Measurements from ENCODE around the gene SPINK9.

DNA sequence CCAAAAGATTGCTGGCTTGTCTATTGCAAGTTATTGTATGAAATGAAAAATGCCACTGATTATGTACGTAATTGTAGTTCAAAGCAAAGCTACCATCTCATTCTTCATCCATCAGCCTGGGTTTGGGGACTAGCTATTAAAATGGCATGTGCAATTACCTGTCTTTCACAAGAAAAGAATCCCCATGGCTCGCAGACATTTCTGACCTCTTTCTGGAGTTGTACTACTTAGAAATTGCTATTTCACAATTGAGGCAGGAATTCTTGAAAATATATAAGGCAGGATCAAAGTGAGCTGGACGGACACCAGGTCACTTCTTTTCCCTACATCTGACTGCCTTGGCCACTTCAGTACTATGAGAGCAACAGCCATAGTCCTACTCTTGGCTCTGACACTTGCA, at the start of gene SPINK9:
- TF ChIP-seq ZSCAN30 (tag by site-specific recombination; IDR thresholded peaks at IDR 0.05) (no peak), ZNF629 (tag by site-specific recombination; IDR thresholded peaks at IDR 0.05) (no peak), ZNF501 (tag by site-specific recombination; IDR thresholded peaks at IDR 0.05) (no peak), YY1 (tag by site-specific recombination; IDR thresholded peaks at IDR 0.05) (no peak), ZNF843 (tag by site-specific recombination; IDR thresholded peaks at IDR 0.05) (no peak), ZNF292 (tag by site-specific recombination; IDR thresholded peaks at IDR 0.05; ENCODE audit: borderline replicate concordance, low read depth) (no peak), ZNF830 (tag by site-specific recombination; IDR thresholded peaks at IDR 0.05; ENCODE audit: low read depth) (no peak)
- TF ChIP-seq, protein P1, sequence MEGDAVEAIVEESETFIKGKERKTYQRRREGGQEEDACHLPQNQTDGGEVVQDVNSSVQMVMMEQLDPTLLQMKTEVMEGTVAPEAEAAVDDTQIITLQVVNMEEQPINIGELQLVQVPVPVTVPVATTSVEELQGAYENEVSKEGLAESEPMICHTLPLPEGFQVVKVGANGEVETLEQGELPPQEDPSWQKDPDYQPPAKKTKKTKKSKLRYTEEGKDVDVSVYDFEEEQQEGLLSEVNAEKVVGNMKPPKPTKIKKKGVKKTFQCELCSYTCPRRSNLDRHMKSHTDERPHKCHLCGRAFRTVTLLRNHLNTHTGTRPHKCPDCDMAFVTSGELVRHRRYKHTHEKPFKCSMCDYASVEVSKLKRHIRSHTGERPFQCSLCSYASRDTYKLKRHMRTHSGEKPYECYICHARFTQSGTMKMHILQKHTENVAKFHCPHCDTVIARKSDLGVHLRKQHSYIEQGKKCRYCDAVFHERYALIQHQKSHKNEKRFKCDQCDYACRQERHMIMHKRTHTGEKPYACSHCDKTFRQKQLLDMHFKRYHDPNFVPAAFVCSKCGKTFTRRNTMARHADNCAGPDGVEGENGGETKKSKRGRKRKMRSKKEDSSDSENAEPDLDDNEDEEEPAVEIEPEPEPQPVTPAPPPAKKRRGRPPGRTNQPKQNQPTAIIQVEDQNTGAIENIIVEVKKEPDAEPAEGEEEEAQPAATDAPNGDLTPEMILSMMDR (tag by site-specific recombination; IDR thresholded peaks at IDR 0.05) = no peak
- TF ChIP-seq, protein P2, sequence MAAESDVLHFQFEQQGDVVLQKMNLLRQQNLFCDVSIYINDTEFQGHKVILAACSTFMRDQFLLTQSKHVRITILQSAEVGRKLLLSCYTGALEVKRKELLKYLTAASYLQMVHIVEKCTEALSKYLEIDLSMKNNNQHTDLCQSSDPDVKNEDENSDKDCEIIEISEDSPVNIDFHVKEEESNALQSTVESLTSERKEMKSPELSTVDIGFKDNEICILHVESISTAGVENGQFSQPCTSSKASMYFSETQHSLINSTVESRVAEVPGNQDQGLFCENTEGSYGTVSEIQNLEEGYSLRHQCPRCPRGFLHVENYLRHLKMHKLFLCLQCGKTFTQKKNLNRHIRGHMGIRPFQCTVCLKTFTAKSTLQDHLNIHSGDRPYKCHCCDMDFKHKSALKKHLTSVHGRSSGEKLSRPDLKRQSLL (tag by site-specific recombination; IDR thresholded peaks at IDR 0.05) = no peak
- TF ChIP-seq, protein P3, sequence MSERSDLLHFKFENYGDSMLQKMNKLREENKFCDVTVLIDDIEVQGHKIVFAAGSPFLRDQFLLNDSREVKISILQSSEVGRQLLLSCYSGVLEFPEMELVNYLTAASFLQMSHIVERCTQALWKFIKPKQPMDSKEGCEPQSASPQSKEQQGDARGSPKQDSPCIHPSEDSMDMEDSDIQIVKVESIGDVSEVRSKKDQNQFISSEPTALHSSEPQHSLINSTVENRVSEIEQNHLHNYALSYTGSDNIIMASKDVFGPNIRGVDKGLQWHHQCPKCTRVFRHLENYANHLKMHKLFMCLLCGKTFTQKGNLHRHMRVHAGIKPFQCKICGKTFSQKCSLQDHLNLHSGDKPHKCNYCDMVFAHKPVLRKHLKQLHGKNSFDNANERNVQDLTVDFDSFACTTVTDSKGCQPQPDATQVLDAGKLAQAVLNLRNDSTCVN (tag by site-specific recombination; optimal IDR thresholded peaks at IDR 0.05) = no peak
